Limb (tissue), 2 donors: Measurements from ENCODE around the gene MIF4GD.
"Not testable (repeated sequence)": the region's sequence is repeated elsewhere in the genome, so short reads cannot be mapped to it uniquely, and the experiment has no call there.

Experiments
- DNase-seq, 2 donors: peaks; one replicate each; pipeline ENCODE4 v3.0.0-alpha.2; 2016; ENCODE audit errors: extremely low spot score in 2 of 2

Gene MIF4GD

DNA sequence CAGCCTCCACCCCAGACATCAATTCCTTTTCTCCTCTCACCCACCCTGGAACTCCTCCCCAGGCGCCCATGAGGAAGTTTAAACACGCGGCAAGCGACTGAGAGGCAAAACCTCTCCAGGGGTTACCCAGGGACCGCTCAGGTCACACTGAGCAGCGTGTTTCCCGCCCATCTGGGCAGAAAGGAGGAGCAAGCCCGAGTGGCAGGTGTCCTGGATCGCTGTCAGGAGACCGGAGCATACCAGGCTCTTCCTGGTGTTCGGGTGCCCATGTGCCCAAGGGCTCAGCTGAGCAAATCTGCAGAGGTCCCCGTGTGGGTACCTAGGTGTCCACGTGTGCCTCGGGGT is 17.7 kb upstream of the MIF4GD start:
- DNase-seq: no peak

DNA sequence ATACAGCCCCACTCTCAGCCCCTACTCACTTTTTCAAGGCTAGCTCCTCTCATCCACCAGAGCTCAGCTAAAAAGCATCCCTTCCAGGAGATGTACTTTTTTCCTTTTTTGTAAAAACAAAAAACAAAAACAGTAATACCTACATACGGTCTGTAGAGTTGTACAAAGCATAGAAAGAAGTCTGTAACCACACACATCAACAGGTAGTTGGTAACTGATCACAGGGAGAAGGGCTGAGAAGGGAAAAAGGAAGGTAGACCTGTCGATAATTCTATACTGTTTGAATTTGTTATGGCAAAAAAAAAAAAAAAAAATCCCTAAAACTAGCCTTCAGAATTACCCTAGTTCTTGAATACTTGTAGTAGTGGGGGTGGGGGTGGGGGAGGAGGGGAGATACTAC is 17.3 kb upstream of the MIF4GD start:
- no peak for DNase-seq

DNA sequence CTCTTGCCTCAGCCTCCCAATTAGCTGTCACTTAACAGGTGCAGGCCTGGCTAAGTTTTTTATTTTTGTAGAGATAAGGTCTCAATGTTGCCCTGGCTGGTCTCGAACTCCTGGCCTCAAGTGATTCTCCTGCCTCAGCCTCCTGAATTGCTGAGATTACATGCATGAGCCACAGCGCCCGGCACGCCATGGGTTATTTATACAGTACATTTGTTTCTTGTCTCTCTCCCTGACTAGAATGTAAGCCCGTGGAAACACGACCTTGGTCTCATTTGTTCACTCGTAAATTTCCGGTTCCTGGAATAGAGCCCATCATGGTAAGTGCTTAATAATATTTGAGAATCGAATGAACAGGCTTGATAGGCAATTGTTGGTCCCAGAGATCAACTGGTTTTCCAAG is 16.2 kb upstream of the MIF4GD start:
- DNase-seq: no peak

DNA sequence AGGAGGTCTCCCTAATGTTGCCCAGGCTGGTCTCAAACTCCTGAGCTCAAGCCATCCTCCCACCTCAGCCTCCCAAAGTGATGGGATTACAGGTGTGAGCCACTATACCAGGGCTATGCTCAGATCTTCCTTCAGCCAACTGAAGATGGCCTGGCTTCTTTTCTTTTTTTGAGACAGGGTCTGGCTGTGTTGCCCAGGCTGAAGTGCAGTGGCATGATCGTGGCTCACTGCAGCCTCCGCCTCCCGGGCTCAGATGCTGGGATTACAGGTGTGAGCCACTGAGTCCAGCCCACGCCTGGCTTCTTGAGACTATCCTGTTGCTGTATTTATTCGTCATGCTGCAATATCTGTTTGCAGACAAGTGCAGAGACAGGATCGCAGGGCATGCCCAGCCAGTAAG is 14.1 kb upstream of the MIF4GD start:
- no peak for DNase-seq

DNA sequence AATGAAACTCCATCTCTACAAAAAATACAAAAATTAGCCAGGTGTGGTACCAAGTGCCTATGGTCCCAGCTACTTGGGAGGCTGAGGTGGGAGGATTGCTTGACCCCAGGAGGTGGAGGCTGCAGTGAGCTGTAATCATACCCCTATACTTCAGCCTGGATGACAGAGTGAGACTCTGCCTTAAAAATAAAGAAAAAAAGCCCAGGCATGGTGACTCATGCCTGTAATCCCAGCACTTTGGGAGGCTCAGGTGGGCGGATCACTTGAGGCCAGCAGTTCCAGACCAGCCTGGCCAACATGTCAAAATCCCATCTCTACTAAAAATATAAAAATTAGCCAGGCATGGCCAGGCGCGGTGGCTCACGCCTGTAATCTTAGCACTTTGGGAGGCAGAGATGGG is 9.2 kb upstream of the MIF4GD start:
- DNase-seq: not testable (repeated sequence)

DNA sequence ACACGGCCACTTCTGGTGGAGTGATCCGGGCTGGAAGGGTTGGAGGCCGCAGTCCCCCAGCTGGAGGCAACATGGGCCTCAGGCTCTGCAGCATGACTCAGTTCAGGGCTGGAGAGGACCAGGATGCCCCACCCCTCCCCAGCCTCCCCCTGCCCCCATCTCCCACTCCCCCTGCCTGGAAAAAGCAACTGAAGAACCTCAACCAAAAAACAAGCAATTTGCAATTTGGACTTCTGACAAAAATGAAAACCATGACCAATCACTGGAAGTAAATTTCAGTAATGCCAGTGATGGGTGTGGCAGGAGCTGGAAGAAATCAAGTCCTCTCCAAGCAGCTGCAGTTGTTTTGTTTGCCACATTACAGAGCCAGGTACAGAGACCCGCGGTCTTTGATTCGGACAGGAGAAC is 6.6 kb upstream of the MIF4GD start:
- no peak for DNase-seq

DNA sequence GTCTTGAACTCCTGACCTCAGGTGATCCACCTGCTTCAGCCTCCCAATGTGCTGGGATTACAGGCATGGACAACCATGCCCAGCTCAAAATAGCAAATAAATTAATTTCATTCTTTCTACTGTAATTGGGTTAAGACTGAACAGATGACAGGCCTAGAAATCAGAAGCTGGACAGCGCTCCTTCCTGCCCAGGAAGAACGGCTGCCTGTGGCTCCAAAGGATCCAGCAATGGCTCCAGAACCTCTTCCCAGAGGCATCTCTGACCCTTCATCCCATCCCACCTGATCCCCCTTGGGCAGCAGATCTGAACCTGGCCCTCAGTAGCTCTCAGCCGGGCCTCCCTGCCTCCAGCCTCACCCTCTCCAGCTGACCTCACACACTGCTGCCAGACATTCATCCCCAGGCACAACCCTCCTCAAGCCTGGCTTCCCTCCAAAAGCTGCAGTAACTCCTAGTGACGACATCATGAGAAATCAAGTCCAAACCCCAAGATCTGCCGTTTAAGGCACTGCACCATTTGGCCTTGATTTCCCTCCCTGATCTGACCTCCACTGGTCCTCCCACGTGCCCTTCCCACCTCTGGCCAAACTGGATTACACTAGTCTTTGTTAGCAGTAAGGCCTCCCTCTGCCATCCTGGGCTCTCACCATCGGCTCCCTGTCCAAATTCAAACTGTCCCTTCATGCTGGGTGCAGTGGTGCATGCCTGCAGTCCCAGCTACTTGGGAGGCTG is 3.1 kb upstream of the MIF4GD start:
- no peak for DNase-seq

DNA sequence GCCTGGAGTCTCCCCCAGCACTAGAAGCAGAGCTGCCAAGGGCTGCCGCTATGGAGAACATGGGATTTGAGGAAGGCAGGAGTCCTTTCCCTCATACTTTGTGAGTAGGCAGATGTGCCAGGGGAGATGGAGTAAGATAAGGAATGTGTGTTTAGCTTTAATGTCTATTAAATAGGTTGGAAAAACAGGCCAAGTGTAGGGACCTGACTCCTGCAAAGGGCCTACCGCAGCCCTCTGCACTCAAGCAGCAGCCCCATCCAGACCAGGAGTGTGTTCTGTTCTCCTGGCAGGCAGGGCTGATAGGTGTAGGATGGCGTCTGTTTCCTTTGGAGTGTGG is 1.8 kb upstream of the MIF4GD start:
- no peak for DNase-seq

DNA sequence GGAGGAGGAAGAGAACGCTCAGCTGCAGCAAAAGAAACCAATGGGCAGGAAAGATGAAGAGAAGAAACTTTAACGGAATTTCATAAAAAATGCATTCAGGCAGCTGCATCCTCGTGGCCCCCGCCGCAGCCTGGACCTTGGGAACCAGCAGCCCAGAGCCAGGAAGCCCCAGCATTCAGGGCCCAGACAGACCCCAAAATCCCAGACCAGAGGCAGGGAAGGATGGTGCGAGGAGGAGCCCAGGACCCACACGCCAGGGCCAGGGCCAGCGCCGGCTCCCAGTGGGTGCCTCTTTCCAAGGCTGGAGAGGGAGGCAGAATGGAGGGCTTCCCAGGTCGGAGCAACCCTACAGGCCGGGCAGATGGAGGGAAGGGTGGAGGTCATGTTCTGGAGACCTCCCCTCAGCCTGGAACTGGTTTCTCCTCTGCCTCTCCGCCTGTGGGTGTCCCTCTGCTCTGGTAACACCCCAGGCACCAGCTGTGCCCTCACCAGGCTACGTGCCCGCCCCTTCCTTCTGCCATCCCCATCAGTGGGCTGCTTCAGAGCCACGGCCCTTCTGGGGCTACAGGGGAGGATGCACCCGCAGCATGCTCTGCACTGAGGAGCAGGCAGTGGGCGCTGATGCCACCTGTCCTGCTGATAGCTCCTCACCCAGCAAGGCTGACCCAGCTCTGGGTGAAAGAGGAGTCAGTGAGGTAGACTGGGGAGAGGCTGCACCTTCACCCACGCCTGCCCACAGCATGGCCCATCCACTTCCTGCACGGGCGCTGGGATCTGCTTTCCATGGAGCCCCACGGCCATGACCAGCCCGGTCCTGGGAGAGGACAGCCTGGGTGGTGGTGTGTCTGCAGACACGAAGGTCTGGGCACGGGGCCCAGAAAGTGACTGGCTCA is 1.2 kb upstream of the MIF4GD start:
- DNase-seq: no peak

DNA sequence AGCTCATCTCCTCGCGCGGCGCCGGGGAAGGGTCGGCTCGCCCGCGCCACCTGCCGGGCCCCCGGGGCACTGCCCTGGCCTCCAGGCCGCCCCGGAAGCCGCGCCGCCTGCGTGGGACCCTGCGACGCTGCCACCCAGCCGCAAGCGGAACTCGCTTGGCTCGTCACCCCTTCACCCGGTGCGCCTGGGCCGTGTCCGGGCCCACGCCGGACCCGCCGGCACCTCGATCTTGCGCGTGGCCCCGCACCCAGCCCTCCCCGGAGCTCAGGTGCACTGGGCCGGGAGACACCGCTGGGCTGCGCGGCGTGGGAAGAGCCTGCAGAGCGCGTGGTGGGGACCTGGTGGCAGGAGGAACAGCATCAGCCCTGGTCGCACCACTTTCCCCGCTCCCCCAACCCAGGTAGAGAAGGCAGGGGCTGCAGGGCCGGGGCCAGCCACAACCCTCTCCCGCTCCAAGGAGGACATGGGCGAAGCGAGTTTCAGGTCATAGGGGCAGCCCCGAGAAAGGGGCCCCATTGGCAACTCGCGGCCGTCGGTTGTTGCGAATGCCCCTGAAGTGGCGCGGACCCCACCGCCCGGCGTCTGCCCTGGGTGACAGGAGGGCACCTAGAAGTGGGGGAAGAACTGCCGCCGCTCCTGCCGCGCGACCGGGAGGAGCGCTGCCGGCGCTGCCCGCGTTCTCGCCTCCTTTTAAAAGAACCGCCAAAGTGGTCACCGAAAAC is 363 bp upstream of the MIF4GD start:
- peak; percentile 73 to 90 for DNase-seq

DNA sequence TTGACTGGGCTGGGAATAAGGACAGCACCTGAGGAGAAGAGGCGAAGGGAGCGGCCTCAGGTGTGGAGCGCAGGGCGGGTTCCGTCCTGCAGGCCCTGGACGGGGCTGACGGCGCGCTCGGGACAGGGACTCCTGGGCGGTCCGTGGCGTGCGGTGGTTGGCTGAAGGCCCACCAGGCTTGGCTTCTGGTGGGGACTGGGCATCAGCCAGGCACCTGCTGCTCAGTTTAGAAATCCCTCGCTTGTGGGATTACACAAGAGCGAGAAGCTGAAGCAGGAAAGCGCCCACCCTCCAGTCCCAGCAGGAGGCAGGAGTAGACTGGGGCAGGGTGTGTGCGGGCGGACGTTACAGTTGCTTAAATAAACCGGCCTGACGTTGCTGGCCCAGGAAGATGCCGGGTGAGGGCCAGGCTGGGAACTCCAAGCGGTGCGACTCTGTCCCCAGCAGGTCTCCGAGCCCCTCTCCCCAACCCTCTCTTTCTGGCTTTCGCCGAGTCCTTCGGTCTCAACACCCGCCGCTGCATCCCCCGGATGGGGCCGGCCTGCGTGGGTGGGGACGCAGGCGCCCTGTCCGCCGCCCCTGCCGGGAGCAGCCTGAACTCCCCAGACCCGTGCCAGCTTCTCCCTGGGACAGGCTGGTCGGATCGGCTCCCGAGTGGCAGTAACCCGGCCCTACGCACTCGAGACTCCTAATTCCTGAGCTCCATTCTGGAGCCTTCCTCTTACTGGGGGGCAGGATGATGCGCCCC is 639 bp downstream of the MIF4GD start:
- DNase-seq: peak; percentile 30 to 75

DNA sequence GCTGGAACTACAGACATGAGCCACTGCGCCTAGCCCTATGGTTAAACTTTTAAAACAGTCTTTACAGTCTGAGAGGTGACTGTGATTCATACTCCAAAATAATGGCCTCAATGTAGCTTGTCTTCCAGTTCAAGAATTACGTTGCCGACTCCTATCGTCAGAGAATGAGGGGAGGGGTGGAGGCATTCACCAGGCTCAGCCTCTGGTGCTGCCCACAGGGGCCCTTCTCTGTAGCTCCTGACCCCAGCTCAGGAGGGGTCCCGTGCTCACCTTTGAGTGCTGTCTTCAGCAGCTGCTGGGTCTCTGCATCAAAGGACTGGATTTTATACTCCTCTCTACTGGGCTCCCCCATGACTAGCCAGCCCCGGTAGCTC is 1.2 kb downstream of the MIF4GD start:
- DNase-seq: no peak

DNA sequence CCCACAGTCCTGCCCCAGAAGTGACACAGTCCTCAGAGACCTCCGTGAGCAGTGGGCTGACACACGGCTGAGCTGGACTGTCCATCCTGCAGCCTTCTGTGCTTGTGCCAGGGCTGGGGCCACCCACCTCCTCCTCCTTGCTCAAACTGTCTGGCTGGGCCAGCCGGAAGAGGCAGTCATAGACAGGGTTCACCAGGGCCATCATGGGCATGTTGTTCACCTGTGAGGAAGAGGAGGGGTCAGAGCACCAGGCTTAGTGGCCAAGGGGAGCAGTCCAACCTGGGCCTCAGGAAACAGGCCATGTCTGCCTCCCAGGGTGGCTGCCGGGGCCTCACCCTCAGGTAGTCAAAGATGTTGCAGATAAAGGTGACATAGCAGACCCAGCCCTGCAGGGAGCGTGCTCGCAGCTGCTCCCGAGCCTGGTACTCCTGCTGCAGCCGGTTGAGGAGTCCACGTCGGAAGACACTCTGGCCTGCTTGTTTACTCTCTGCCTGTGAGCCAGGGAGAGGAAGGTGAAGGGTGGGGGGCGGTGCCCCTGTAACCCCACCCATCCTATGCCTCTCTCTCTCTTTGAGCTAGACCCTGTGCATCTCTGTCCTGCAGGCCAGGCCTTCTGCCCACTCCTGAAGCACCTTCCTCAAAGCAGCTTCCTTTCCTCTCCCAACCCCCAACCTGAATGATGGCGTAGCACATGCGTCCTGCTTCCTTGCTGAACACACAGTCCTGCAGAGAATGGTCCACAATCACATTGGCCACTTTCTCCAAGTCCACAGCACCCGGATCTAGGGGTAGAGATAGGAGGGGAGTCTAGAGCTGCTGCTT is 3.4 kb downstream of the MIF4GD start:
- DNase-seq: no peak

DNA sequence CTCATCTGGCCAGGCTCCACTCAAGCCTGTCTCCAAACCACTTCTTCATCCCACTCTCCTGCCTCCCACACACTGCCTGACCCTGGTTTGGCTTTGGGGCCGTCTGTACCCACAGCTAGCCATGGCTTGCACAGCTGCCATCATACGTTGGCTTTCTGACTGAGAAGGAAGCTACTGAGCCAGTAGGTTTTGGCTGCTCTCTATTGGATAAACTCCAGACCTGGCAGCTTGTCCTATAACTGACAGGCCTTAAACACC is 3.9 kb downstream of the MIF4GD start:
- no peak for DNase-seq

DNA sequence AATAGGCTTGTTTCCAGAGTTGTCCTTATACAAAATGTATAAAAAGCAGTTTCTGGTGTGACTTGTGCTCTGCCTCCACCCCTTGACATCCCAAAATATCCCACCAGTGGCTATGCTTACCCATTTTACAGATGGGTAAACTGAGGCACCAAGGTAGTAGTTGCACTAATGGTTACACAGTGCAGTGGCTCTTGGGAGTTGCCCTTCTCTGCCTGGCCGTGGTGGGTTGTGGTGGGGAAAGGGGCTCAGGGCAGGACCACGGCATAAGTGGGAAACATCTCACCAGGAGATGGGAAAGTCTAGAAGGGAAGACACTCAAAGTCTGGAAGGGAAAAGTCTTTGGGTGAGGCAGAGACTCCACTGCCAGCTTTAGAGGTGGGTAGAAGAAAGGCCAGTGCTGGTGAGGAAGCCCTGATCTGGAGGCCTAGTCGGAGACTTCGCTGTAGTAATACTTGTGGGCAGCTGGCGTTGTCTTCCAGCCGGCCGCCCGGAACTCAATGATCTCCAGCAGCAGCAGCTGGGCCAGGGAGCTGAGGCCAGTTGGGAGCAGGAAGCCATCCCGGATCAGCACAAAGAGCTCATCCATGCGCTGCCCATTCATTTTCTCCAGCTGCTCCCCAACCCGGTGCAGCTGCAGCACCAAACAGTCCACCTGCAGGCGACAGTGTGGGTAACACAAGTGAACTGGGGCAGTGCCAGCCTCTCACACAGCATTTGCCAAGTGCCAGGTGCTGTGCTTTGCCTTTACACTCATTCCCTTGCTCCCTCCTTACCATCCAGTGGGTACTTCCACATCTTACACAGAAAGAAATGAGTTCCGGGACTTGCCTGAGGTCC is 4.5 kb downstream of the MIF4GD start:
- no peak for DNase-seq

DNA sequence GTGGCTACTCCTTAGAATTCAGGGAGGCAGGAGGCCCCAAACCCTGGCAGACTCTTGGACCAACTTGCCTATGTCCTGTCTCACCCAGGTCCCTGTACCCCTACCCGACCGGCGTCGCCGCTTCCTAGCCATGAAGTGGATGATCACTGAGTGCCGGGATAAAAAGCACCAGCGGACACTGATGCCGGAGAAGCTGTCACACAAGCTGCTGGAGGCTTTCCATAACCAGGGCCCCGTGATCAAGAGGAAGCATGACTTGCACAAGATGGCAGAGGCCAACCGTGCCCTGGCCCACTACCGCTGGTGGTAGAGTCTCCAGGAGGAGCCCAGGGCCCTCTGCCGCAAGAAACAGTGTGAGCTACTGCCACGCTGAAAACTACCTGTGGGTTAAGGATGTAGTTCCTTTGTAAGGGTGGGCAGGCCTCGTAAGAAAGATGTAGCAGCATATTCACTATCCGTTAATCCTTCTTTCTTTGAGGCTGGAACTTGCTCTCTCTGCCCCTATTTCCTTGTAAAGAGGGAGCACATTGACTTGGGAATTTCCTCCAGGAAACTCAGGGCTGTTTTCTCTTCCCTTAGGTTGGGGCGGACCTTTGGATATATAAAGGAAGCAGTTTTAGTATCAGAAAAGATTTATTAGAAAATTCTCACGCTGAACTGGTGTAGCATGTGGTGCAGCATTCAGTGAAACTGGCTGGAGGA is 5.3 kb downstream of the MIF4GD start:
- DNase-seq: no peak

DNA sequence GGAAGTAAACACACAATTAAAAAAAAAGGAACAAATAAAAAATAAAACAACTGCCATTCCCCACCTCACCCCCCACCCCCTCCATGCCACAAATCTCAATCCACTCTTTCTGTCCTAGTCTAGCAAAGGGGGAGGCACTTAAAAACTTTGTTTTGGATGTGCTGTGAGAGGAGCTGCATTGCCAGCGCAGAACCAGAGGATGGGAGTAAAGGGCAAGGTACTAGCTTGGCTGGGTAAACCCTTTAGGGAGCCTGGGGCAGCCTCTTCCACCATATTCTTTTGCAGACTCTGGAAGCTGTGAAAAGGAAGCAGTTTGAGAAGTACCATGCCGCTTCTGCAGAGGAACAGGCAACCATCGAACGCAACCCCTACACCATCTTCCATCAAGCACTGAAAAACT is 8.0 kb downstream of the MIF4GD start:
- no peak for DNase-seq

DNA sequence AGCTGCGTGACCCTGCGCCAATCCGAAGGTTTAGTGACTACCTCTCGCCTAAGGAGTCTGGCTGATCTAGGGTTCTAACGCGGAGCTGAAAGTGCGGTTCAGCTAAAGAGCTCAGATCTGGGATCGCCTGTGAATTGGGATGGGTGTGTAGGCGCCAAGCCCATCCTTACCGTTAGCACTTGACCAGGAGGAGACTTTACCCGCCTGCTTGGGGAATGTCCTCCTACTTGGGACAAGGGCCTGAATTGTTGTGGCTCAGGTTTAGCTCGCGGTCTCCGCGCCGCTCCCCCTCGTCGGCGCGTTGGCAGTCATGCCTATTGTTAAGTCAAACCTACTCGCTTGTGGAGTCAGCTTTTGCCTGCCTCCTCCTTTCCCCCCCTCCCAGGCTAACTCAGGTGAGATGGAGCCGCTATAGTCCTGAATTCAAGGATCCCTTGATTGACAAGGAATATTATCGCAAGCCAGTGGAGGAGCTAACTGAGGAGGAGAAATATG is 8.9 kb downstream of the MIF4GD start:
- DNase-seq: no peak

DNA sequence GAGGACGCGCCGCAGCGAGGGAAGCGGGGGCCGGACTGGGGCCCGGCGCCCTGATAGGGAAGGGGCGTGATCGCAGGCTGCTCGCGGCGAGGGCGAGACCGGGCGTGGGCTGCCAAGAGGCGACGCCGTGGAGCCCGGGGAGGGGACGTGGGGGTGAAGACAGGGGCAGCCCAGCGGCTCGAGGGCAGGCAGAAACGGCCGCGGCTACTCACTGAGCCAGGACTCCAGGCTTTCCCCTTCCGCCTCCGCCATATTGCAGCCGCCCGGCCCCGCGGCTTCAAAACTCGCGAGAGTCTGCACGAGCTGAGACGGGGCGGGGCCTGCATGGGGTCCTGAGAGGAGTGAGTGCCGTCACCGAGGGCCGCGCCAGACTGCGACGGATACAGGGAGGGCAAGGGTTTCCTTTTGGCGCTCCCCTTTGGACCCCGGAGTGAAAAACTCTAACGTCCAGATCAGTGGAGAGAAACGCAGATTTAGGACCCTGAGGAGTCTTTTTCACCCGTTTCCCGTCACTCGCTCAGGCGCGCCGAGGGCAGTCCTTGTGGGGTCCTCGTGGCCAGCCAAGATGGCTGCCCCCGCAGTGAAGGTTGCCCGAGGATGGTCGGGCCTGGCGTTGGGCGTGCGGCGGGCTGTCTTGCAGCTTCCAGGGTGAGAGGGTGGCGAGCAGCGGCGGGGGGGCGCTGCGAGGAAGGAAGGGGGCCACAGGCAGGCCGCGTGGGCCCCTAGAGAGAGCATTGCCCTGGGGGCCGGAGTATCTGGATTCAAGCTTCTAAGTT is 9.5 kb downstream of the MIF4GD start, which contains the start of the genes GGA3 and MRPS7:
Gene GGA3 (minus strand): TSS at position 271 of the 776 bp plus-strand sequence. CDS start 19 bp downstream, at position 252.
Gene MRPS7 (plus strand): TSS at position 544 of the 776 bp plus-strand sequence. CDS start 22 bp downstream, at position 566.
- DNase-seq: peak; percentile 96 to 98
